Keratinocyte (primary cell): Measurements from ENCODE around the gene MED12L.

Source experiments
- CTCF ChIP-seq, 3 experiments: IDR thresholded peaks in 1 of 3; conservative IDR thresholded peaks in 1 of 3; optimal IDR thresholded peaks in 1 of 3; 2 replicates in 2 of 3; 3 replicates in 1 of 3; pipeline versions ENCODE3 to v1.5.1; 2011; ENCODE audit warnings: low read length in 3 of 3, mild to moderate bottlenecking in 3 of 3, moderate library complexity in 2 of 3, control low read depth in 1 of 3, inconsistent platforms in 1 of 3; ENCODE audit not compliant: insufficient read depth in 2 of 3; ENCODE audit errors: extremely low read depth in 1 of 3
- EZH2 ChIP-seq: IDR thresholded peaks from one replicate; pipeline ENCODE4 v1.6.1; 2012; ENCODE audit warnings: inconsistent platforms, mild to moderate bottlenecking, low read length, moderate library complexity

- TF ChIP-seq CTCF (optimal IDR thresholded peaks at IDR 0.05 in 1 of 3, IDR thresholded peaks at IDR 0.05 in 1 of 3, conservative IDR thresholded peaks at IDR 0.05 in 1 of 3; ENCODE audit: extremely low read depth in 1 of 3, insufficient read depth in 2 of 3, low read length in 3 of 3) (no peak), EZH2 (no peak)
These were observed 34.9 kb downstream of the MED12L start for GRCh38 chr3:151120409-151120808.
